ENCODE measurements around the gene ABI1.

Gene ABI1

GRCh38 chr10:26711324-26711723 is 149.4 kb downstream of the ABI1 start:
- no peaks in the 10 kb centered on the region; the same call in 1 of the 2 replicates for H3K36me3 ChIP-seq (replicated peaks; ENCODE audit: insufficient read depth, low read length)
- H3K9me3 ChIP-seq (replicated peaks; ENCODE audit: insufficient read depth, low read length), result no peaks in the 10 kb centered on the region
- H3K9me2 ChIP-seq (replicated peaks; ENCODE audit: insufficient read depth, low read length), result no peaks in the 10 kb centered on the region

GRCh38 chr10:26706936-26707335 is 153.8 kb downstream of the ABI1 start:
- Histone ChIP-seq H3K9me3 (replicated peaks; ENCODE audit: insufficient read depth, low read length) (no peaks in the 10 kb centered on the region), H3F3A (ENCODE audit: insufficient read depth, low read length) (no peaks in the 10 kb centered on the region), H3K27me3 (replicated peaks; ENCODE audit: insufficient read depth, low read length) (no peaks in the 10 kb centered on the region), H3K27ac (ENCODE audit: low read length) (no peak overlapping the region), H3K4me1 (ENCODE audit: low read length) (no peaks in the 10 kb centered on the region), H3K9me2 (replicated peaks; ENCODE audit: insufficient read depth, low read length) (no peaks in the 10 kb centered on the region), H2AFZ (ENCODE audit: low read length) (no peak overlapping the region), H3K36me3 (replicated peaks; ENCODE audit: insufficient read depth, low read length) (no peaks in the 10 kb centered on the region; the same call in 1 of the 2 replicates), H3K4me2 (ENCODE audit: low read depth, low read length) (no peak overlapping the region), H3K4me3 (ENCODE audit: low read length) (no peak overlapping the region), H3K9ac (ENCODE audit: low read length) (no peak overlapping the region), H3K79me2 (ENCODE audit: low read length) (peaks cover 50% of the 10 kb centered on the region), H4K20me1 (ENCODE audit: insufficient read depth, low read length) (no peaks in the 10 kb centered on the region)
- TF ChIP-seq EZH2 (optimal IDR thresholded peaks at IDR 0.05; ENCODE audit: low read depth, low read length) (no peak), CTCF (IDR thresholded peaks at IDR 0.05; ENCODE audit: low read length) (no peak), EZH2phosphoT487 (IDR thresholded peaks at IDR 0.05; ENCODE audit: low read length) (no peak)
- DNase-seq, result no peak

More at GRCh38 chr10:26711324-26711723, 149.4 kb downstream of the ABI1 start:
- no peaks in the 10 kb centered on the region for H3F3A ChIP-seq (ENCODE audit: insufficient read depth, low read length)
- DNase-seq, result no peak
- no peaks in the 10 kb centered on the region for H4K20me1 ChIP-seq (ENCODE audit: insufficient read depth, low read length)
- TF ChIP-seq EZH2 (optimal IDR thresholded peaks at IDR 0.05; ENCODE audit: low read depth, low read length) (no peak), EZH2phosphoT487 (IDR thresholded peaks at IDR 0.05; ENCODE audit: low read length) (no peak), CTCF (IDR thresholded peaks at IDR 0.05; ENCODE audit: low read length) (no peak)
- H3K27ac ChIP-seq (ENCODE audit: low read length), result no peak overlapping the region
- peaks cover 26% of the 10 kb centered on the region for H3K79me2 ChIP-seq (ENCODE audit: low read length)
- no peak overlapping the region for H2AFZ ChIP-seq (ENCODE audit: low read length)
- no peaks in the 10 kb centered on the region for H3K4me1 ChIP-seq (ENCODE audit: low read length)
- no peak overlapping the region for H3K4me3 ChIP-seq (ENCODE audit: low read length)
- no peaks in the 10 kb centered on the region for H3K27me3 ChIP-seq (replicated peaks; ENCODE audit: insufficient read depth, low read length)
- no peak overlapping the region for H3K4me2 ChIP-seq (ENCODE audit: low read depth, low read length)
- H3K9ac ChIP-seq (ENCODE audit: low read length), result no peak overlapping the region

GRCh38 chr10:26706206-26706605 is 154.6 kb downstream of the ABI1 start:
- DNase-seq, result no peak
- TF ChIP-seq EZH2phosphoT487 (IDR thresholded peaks at IDR 0.05; ENCODE audit: low read length) (no peak), EZH2 (optimal IDR thresholded peaks at IDR 0.05; ENCODE audit: low read depth, low read length) (no peak), CTCF (IDR thresholded peaks at IDR 0.05; ENCODE audit: low read length) (no peak)
- H2AFZ ChIP-seq (ENCODE audit: low read length), result no peak overlapping the region
- H3K9me2 ChIP-seq (replicated peaks; ENCODE audit: insufficient read depth, low read length), result no peaks in the 10 kb centered on the region
- no peaks in the 10 kb centered on the region for H3K9me3 ChIP-seq (replicated peaks; ENCODE audit: insufficient read depth, low read length)
- H3F3A ChIP-seq (ENCODE audit: insufficient read depth, low read length), result no peaks in the 10 kb centered on the region
- H3K36me3 ChIP-seq (replicated peaks; ENCODE audit: insufficient read depth, low read length), result no peaks in the 10 kb centered on the region; the same call in 1 of the 2 replicates
- no peaks in the 10 kb centered on the region for H3K27me3 ChIP-seq (replicated peaks; ENCODE audit: insufficient read depth, low read length)
- H3K27ac ChIP-seq (ENCODE audit: low read length), result no peak overlapping the region
- no peaks in the 10 kb centered on the region for H3K4me1 ChIP-seq (ENCODE audit: low read length)
- no peaks in the 10 kb centered on the region for H4K20me1 ChIP-seq (ENCODE audit: insufficient read depth, low read length)
- H3K4me3 ChIP-seq (ENCODE audit: low read length), result no peak overlapping the region
- peaks cover 57% of the 10 kb centered on the region for H3K79me2 ChIP-seq (ENCODE audit: low read length)
- no peak overlapping the region for H3K4me2 ChIP-seq (ENCODE audit: low read depth, low read length)
- H3K9ac ChIP-seq (ENCODE audit: low read length), result no peak overlapping the region
